Heart left ventricle (tissue), 16 donors: ENCODE results near the gene SPSB3. TPM values are rescaled to one million over a fixed set of nuclear protein-coding genes. Genes with fewer than 3 reads are reported as not detected.

Source experiments
- ATAC-seq, 4 donors: fragments of 200-7000 bp; cut with Tn5 transposase; one replicate each; pipeline ENCODE4 v1.9.1; 2020 to 2022; ENCODE audit warnings: moderate library complexity in 4 of 4, mild to moderate bottlenecking in 3 of 4, moderate number of reproducible peaks in 1 of 4
- DNase-seq, 5 donors: peaks; one replicate each; pipeline ENCODE4 v3.0.0-alpha.2; 2020
- H3K27ac ChIP-seq, 12 donors: fragments of 200-600 bp; sonication (generic) in 4 of 12; one replicate each; pipeline versions ENCODE4 v1.5.0 to v1.8.0; 2016 to 2022; ENCODE audit warnings: mild to moderate bottlenecking in 2 of 12
- H3K27me3 ChIP-seq, 9 donors: fragments of 200-600 bp; sonication (generic) in 2 of 9; one replicate each; pipeline versions ENCODE4 v1.5.1 to v1.8.0; 2016 to 2022; ENCODE audit warnings: mild to moderate bottlenecking in 3 of 9
- H3K36me3 ChIP-seq, 9 donors: fragments of 200-600 bp; sonication (generic) in 2 of 9; one replicate each; pipeline versions ENCODE4 v1.5.0 to v1.8.0; 2018 to 2022; ENCODE audit warnings: mild to moderate bottlenecking in 2 of 9
- H3K4me1 ChIP-seq, 12 donors: fragments of 200-600 bp; sonication (generic) in 4 of 12; one replicate each; pipeline versions ENCODE4 v1.5.0 to v1.8.0; 2016 to 2022; ENCODE audit warnings: mild to moderate bottlenecking in 3 of 12
- H3K4me3 ChIP-seq, 12 donors: fragments of 200-600 bp; sonication (generic) in 4 of 12; one replicate each; pipeline versions ENCODE4 v1.5.0 to v1.8.0; 2017 to 2022; ENCODE audit warnings: mild to moderate bottlenecking in 9 of 12, moderate library complexity in 4 of 12
- H3K9me3 ChIP-seq, 12 donors: fragments of 200-600 bp; sonication (generic) in 4 of 12; one replicate each; pipeline versions ENCODE4 v1.5.0 to v1.8.0; 2016 to 2022; ENCODE audit warnings: mild to moderate bottlenecking in 1 of 12
- CTCF ChIP-seq, 12 donors: fragments of 200-600 bp; sonication (generic) in 4 of 12; IDR thresholded peaks; one replicate each; pipeline versions ENCODE4 v1.5.0 to v1.8.0; 2018 to 2022; ENCODE audit warnings: antibody characterized with exemption in 12 of 12, mild to moderate bottlenecking in 5 of 12
- POLR2A ChIP-seq, 2 donors: fragments of 450-650 bp; IDR thresholded peaks; one replicate each; pipeline ENCODE4 v1.6.1; 2017; ENCODE audit warnings: antibody characterized with exemption in 2 of 2, mild to moderate bottlenecking in 2 of 2, moderate library complexity in 2 of 2
- WGBS, 4 donors: extraction: QIAGEN DNeasy Blood & Tissue Kit in 2 of 4; methylation state at CpG; one replicate each; pipeline versions ENCODE4 v1.1.5 to v1.1.7; 2013 to 2018; 5-methylcytosine and 5-hydroxymethylcytosine counted together
- intact Hi-C, 10 donors: fragments of 100-400 bp; cut with DNase I; formaldehyde crosslinking; loops; one replicate each; pipeline versions ENCODE4 v1.11.1 to v1.14.2; 2022
- polyA plus RNA-seq, 2 donors: library from polyadenylated mRNA; stranded (reverse); fragments of 200-250 nt; gene quantifications; one replicate each; pipeline ENCODE4 v1.2.3, GENCODE V29; 2013
- total RNA-seq, 9 donors: library from RNA; depleted of rRNA in 2 of 9; stranded (reverse); fragments of >200 nt in 2 of 9; fragmentation: NEBNext Ultra II Directional in 3 of 9; extraction: Animal tissue kit (Norgen Biotek cat#: 25700) in 3 of 9; gene quantifications; one replicate each; pipeline versions ENCODE4 v1.1.0 to v1.2.4, GENCODE V29; 2016 to 2023
- donor health status: ischemic (EF 13 %, LVEDD 7.1; RV severe dilation, severe dysfunction).
- donor health status: healthy with polysubstance abuse.
- donor health status: DM: no; HTN: yes; CAD: no.
- donor health status: DM: no; HTN: no; CAD: no.
- donor health status: ischemic (EF 25% LVEDD 6.9; RV normal size, moderate dysfunction).
- donor health status: ischemic (EF 25% LVEDD 5.7; RV mildly dilated, moderate dysfunction).
- donor health status: healthy.
- donor health status: DM: yes; HTN: yes; CAD: no.
- donor health status: ischemic (EF 35%, LVEDD 5.7; RV mildly dilated, moderate dysfunction).
- donor health status: nonischemic (EF 11% LVEDD 7.7; RV severe dilation, severe dysfunction).
- donor health status: DM: yes; HTN: yes; CAD: no.
- donor health status: PGD.
- donor health status: ischemic (EF 29% LVEDD 5.4; RV normal size, mild dysfunction).
- donor health status: nonischemic (EF 23%, LVEDD 6.1; RV moderate dilation, normal function).

The SPSB3 gene
- total and polyA plus RNA-seq, 11 donors = 25.8 to 100 (median 32.4) TPM

- Histone ChIP-seq H3K4me1 (peaks cover 2 to 50% (median 28%) of the 10 kb centered on the region in 12 donors), H3K36me3 (peaks cover 0 to 56% (median 42%) of the 10 kb centered on the region in 9 donors), H3K4me3 (peak overlapping the region in 4 of 12 donors; percentile 9 to 100 (median 80)), H3K9me3 (no peaks in the 10 kb centered on the region), H3K27me3 (no peaks in the 10 kb centered on the region), H3K27ac (no peak overlapping the region)
- WGBS, 4 donors = 74 to 81% (median 79%) methylated on average over 6 of the region's 6 CpGs
- TF ChIP-seq CTCF (IDR thresholded peaks at IDR 0.05) (no peak), POLR2A (IDR thresholded peaks at IDR 0.05) (no peak)
- DNase-seq (peak in 3 of 5 donors; percentile 4 to 33 (median 15)), ATAC-seq (no peak)
- intact Hi-C loops = loop anchor here in 1 of 10 donors (5.0 kb wide), 2 partner anchors 162 to 468 kb away; partner anchors contain the start of gene MSRB1
Observed at GRCh38 chr16:1780677-1781072, 1.7 kb downstream of the SPSB3 start.

GRCh38 chr16:1779741-1780676 lies 2.4 kb downstream of the SPSB3 start:
- TF ChIP-seq POLR2A (IDR thresholded peaks at IDR 0.05) (no peak), CTCF (IDR thresholded peaks at IDR 0.05) (no peak)
- H3K27me3 ChIP-seq = no peaks in the 10 kb centered on the region
- no peak for ATAC-seq
- peaks cover 0 to 62% (median 46%) of the 10 kb centered on the region in 9 donors for H3K36me3 ChIP-seq
- intact Hi-C loops = loop anchor here in 1 of 10 donors (5.0 kb wide), 2 partner anchors 162 to 468 kb away; partner anchors contain the start of gene MSRB1
- no peak overlapping the region for H3K27ac ChIP-seq
- peak in 3 of 5 donors; percentile 9 to 62 (median 37) for DNase-seq
- peaks cover 2 to 45% (median 29%) of the 10 kb centered on the region in 12 donors for H3K4me1 ChIP-seq
- H3K9me3 ChIP-seq = no peaks in the 10 kb centered on the region
- H3K4me3 ChIP-seq = peak overlapping the region in 2 of 12 donors; percentile 9 to 100
- WGBS, 4 donors = 62 to 82% (median 74%) methylated on average over 12 to 27 of the region's 27 CpGs

GRCh38 chr16:1779234-1779701 lies 3.1 kb downstream of the SPSB3 start:
- no peak for TF ChIP-seq CTCF (IDR thresholded peaks at IDR 0.05)
- TF ChIP-seq POLR2A (IDR thresholded peaks at IDR 0.05) = no peak
- H3K36me3 ChIP-seq = peaks cover 0 to 63% (median 48%) of the 10 kb centered on the region in 9 donors
- H3K4me3 ChIP-seq = no peak overlapping the region
- WGBS, 4 donors = 72 to 86% (median 81%) methylated on average over 6 to 8 of the region's 8 CpGs
- H3K27me3 ChIP-seq = no peaks in the 10 kb centered on the region
- DNase-seq (peak in 2 of 5 donors; percentile 6 to 51), ATAC-seq (no peak)
- intact Hi-C loops = no loop called here
- H3K9me3 ChIP-seq = no peaks in the 10 kb centered on the region
- no peak overlapping the region for H3K27ac ChIP-seq
- H3K4me1 ChIP-seq = peaks cover 3 to 47% (median 31%) of the 10 kb centered on the region in 12 donors
